Measurements from ENCODE around the gene TM7SF2. TPM values are rescaled to one million over a fixed set of nuclear protein-coding genes. Genes with fewer than 3 reads are reported as not detected.

Gene TM7SF2
- total and polyA plus RNA-seq, 2 of the 8 experiments (the other 6 are each of a cell fraction or from before 2014, with no cell fraction given): 40.1 to 96.0 TPM

DNA sequence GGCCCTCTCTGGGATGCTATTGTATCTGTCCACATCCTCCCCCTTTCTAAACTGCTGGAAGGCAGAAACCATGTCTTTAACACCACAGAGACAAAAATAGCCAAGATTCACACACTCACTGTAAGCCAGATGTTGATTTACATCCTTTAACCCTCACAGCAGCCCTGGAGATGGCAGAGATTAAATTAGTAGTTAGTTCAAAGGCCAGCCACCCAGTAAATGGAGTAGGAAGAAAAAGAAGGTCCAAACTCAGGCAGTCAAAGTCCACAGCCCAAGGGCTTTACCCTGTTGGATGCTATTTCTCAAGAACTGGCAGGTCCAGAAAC is 8.0 kb downstream of the TM7SF2 start:
- CTCF ChIA-PET (ENCODE audit: partially characterized antibody): interaction anchor here (0.6 to 3.0 kb wide), 8 partner anchors 9 to 272 kb away, joined by 3 to 14 read pairs (median 4); partner anchors contain the start of gene TM7SF2
- Histone ChIP-seq H3K4me2 (ENCODE audit: insufficient read depth in 1 of 2, low read depth in 2 of 2, low read length in 2 of 2) (no peak overlapping the region), H2BK20ac (ENCODE audit: low read length) (no peak overlapping the region), H3K18ac (ENCODE audit: extremely low read depth, low read length) (no peak overlapping the region), H3K9ac (replicated peaks in 1 of 4; ENCODE audit: extremely low read depth in 1 of 4, low read depth in 3 of 4, low read length in 3 of 4) (no peak overlapping the region), H4K91ac (replicated peaks; ENCODE audit: insufficient read length, low read length) (no peak overlapping the region), H3K23ac (ENCODE audit: insufficient read length) (no peak overlapping the region), H2AFZ (ENCODE audit: low read length) (no peak overlapping the region), H3K9me3 (ENCODE audit: insufficient read depth in 2 of 2, low read depth in 1 of 2, low read length in 1 of 2) (no peaks in the 10 kb centered on the region), H2BK120ac (replicated peaks; ENCODE audit: low read depth, low read length) (no peak overlapping the region), H4K20me1 (replicated peaks in 1 of 2; ENCODE audit: control insufficient read depth in 1 of 2, insufficient read depth in 2 of 2, low read length in 2 of 2) (peaks cover 4 to 6% of the 10 kb centered on the region in 2 experiments), H3K4me1 (replicated peaks in 1 of 4; ENCODE audit: control insufficient read depth in 3 of 4, insufficient read depth in 4 of 4, low read length in 3 of 4) (peaks cover 0 to 13% (median 8%) of the 10 kb centered on the region in 4 experiments; a peak in 6 of 7 replicates), H3K14ac (ENCODE audit: insufficient read length) (no peak overlapping the region), H3K79me1 (ENCODE audit: low read depth, low read length) (peaks cover 13% of the 10 kb centered on the region), H3K79me2 (ENCODE audit: control insufficient read depth in 1 of 2, insufficient read depth in 2 of 2, low read length in 2 of 2) (peaks cover 6 to 41% of the 10 kb centered on the region in 2 experiments), H3K27ac (ENCODE audit: low read depth, low read length) (no peak overlapping the region), H2BK12ac (ENCODE audit: low read depth, low read length) (no peak overlapping the region), H3K4me3 (ENCODE audit: extremely low read depth in 1 of 4, insufficient read depth in 2 of 4, low read depth in 3 of 4, low read length in 4 of 4) (no peak overlapping the region), H4K5ac (ENCODE audit: insufficient read length, low read depth, low read length) (no peak overlapping the region), H2BK5ac (ENCODE audit: low read depth, low read length) (no peak overlapping the region), H2AK5ac (ENCODE audit: low read depth, low read length) (no peak overlapping the region), H3K23me2 (ENCODE audit: low read depth, low read length) (peaks cover 8% of the 10 kb centered on the region; the same call in 1 of the 2 replicates), H3K4ac (replicated peaks; ENCODE audit: insufficient read length, low read depth, low read length) (no peak overlapping the region), H4K8ac (ENCODE audit: extremely low read depth, insufficient read depth, low read length) (no peak overlapping the region), H3K27me3 (replicated peaks in 1 of 4; ENCODE audit: control insufficient read depth in 3 of 4, extremely low read depth in 1 of 4, insufficient read depth in 3 of 4, low read length in 3 of 4) (no peaks in the 10 kb centered on the region), H3K36me3 (ENCODE audit: control insufficient read depth in 2 of 4, insufficient read depth in 4 of 4, low read length in 3 of 4) (peaks cover 11 to 36% (median 20%) of the 10 kb centered on the region in 4 experiments), H2BK15ac (ENCODE audit: low read length) (no peak overlapping the region), H3K56ac (replicated peaks; ENCODE audit: insufficient read length, low read depth, low read length) (no peak overlapping the region)
- TF ChIP-seq GTF2F1 (IDR thresholded peaks at IDR 0.05; ENCODE audit: borderline replicate concordance, low read depth, low read length) (no peak), HDAC2 (IDR thresholded peaks at IDR 0.05; ENCODE audit: borderline replicate concordance in 1 of 2, low read depth in 2 of 2, low read length in 2 of 2) (no peak), TEAD4 (IDR thresholded peaks at IDR 0.05; ENCODE audit: low read depth, low read length) (no peak), CBX8 (IDR thresholded peaks at IDR 0.05; ENCODE audit: borderline replicate concordance, low read depth, low read length) (no peak), EZH2 (IDR thresholded peaks at IDR 0.05; ENCODE audit: low read depth, low read length, severe bottlenecking) (no peak), PHF8 (conservative IDR thresholded peaks at IDR 0.05; ENCODE audit: low read depth, low read length) (no peak)
- DNase-seq (ENCODE audit: low read depth in 1 of 2, low spot score in 2 of 2) (no peak), FAIRE-seq (no peak)
- POLR2A ChIA-PET (ENCODE audit: partially characterized antibody): interaction anchor here (1.1 to 17.4 kb wide), 6 partner anchors 12 to 72 kb away, joined by 3 to 305 read pairs (median 20); partner anchors contain the start of genes CAPN1, SYVN1 and VPS51
